HTR-8/SVneo (cell line): ENCODE measurements around the gene TEDC1.

ENCODE experiments used
- DNase-seq: peaks from one replicate; pipeline ENCODE4 v3.0.0; 2011; ENCODE audit warnings: low spot score, mixed read lengths; ENCODE audit not compliant: insufficient read length
- FAIRE-seq: peaks from 2 replicates; lab custom pipeline; 2011; peaks lifted over from hg19 to GRCh38; lab: Jason Lieb, UNC

The TEDC1 gene

DNA sequence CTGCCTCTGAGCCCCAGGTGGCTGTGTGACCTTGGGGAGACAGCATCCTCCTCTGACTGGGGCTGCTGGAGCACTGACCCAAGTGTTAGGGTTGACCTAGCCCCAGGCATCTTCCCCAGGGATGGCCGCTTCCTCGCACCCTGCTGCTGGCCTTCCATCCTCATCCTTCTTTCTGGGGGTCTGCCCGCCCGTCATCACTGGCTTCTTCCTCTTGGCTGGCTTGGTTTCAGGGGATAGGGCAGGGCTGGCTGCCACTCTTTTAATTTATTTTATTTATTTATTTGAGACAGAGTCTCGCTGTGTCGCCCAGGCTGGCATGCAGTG lies 3.5 kb downstream of the TEDC1 start:
- FAIRE-seq (no peak), DNase-seq (no peak)

DNA sequence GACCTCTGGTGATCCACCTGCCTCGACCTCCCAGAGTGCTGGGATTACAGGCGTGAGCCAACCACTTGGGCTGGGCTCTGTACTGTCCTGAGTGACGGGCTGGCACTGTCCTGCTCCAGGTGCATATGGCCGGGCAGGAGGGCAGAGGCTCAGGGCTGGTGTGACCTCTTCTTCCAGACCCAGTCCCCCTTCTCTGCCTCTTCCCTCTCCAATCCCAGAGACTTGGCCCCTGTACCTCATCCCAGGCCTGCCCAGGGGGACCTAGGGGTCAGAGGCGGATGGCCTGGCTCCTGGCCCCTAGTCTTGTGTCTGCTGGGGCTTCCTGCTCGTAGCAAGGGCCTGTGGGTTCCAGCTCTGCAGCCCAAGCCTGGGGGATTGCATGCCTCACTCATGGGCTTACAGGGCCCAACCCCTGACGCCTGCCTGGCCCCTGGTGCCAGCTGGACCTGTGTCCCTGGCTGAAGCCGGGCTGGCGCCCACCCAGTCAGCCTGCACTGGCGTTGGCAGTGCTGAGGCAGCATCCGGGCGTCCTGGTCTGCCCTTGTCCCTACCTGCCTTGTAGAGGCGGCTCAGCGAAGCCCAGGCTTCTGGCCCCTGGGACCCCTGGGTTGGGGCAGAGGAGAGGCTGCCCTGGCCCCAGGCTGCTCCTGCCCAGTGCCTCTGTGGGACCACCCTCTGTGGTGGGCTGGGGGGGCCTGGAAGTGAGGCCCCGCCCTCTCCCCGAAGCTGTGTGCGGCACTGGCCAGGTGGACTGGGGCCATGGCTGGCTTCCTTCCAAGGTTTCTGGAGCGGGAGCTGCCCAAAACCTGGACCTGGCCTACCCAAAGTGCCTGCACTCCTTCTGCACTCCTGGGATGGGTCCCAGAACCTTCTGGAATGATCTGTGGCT lies 4.3 kb downstream of the TEDC1 start:
- FAIRE-seq (no peak), DNase-seq (no peak)

DNA sequence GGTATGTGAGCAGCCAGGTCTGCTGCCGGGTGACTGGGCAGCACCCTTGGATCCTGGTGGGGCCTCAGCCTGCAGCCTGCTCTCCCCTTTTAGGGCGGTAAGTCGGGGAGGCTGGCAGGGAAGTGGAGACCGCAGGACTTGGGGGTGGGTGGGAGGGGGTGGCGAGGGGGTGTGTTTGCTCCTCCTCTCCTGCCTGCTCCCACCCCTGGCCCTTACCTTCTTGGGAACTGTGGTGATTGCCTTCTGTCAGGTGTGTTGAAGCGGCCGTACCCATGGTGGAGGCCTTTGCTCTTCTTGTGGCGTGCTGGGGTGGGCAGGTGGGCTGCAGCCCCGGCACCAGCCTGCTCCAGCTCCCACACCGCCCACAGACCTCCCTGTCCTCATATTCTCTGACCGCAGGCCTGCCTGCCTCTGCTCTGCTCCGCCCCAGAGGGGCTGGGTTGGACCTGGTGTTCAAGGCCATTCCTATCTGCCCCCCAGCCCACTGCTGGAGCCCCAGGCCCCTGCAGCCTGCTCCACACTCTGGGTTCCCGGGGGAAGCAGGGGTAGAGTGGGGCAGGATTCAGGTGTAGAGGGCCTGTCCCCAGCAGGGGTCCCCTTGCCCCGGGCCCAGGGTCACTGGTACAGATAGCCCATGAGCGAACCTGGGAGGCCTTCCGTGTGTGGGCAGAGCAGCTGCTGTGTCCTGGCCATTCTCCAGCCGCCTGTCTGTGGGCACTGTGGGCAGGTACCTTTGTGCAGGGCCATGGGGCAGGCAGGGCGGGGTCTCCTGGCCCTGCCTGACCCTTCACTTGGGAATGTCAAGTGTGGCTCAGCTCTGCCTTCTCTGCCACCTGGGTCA lies 5.2 kb downstream of the TEDC1 start:
- FAIRE-seq (no peak), DNase-seq (no peak)

DNA sequence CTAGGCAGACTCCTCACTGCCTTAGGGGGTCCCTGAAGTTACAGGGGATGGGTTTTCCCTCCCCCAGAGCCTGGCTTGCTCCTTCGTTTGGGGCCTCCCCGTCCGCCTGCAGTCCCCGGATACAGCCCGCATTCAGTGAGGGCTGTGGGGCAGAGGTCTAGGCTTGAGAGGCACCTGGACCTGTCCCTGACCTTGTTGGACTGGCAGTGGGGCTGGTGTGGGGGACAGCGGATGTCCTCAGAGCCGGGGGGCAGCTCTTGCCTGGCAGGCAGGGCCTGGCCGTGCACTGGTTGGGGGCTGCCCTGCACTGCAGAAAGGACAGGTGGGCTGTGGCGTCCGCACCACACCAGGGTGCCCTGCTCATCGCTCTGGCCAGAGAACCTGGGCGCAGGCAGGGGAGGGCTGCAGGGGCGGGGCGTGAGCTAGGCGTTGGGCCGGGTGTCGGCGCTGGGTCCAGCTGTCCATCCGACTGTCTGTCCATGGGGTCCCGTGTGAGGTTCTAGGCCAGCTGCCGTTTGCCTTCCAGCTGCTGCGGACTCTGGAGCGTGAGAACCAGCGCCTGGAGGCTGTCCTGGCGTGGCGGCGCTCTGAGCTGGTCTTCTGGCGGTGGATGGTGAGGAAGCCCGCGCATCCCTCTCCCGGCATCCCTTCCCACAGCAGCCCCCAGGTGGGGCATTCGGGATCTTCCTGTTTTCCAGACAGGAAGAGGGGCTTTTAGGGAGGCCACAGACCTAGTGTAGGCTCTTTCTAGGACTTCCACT lies 6.0 kb downstream of the TEDC1 start:
- FAIRE-seq: no peak
- no peak for DNase-seq

DNA sequence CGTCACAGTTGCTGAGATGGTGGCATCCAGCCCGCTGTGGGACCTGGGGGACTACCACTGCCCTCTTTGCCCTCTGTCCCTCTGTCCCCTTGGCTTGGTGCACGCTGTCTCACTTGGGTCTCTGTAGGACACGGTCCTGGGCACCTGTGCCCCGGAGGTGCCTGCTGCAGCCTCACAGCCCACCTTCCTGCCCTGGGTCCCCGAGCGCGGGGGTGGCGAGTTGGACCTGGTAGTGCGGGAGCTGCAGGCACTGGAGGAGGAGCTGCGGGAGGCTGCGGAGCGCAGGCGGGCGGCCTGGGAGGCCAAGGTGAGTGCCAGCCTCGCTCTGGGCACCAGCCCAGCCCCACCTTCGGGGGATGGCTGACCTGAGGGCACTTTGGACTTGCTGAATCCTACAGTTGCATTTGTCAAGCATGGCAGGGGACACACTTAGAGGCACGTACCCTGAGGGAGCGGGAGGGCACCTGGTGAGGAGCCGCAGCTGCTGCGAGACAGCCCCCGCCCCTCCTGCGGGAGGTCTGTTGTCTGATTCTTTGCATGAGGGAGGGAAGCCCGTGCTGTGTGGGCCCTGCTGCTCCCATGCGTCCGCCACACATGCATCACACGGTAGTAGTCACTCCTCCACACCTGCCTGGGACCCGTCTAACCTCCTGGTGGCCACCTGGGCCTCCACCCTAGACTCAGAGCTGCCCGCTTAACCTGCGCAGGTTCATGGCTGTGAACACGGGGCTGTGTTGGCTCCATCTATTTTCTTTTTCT lies 6.8 kb downstream of the TEDC1 start:
- FAIRE-seq (no peak), DNase-seq (no peak)

DNA sequence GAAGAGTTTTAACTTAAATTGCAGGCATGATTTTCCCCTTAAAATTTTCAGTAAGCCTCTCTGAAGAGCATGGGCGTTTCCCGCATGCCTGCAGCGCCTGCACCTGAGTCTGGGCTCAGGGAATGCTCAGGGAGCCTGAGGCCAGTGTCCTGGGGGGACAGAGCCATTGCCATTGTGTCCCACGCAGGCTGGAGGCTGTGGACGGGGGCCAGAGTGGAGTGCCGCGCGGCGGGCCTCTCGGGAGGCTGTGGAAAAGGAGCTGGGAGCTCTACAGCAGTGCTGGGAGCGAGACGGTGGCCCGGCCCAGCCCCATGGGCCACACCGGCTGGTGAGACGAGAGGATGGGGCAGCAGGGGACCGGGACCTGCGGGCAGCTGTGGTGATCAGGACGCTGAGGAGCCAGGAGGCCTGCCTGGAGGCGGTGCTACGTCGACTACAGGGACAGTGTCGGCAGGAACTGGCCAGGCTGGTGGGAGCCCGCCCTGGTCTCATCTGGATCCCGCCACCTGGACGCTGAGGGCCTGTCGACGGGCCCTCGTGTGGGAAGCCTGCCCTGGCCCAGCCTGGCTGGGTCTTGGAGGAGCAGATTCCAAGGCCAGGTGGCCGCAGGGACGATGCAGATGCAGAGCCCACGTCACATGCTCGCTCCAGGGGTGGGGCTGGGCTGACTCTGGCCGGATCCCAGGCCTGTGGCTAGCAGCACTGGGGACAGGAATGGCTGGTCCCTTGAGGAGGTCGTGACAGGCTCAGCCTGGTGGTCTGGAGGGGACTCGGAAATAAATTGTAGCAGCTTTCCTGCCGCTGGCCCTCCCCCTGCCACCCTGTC lies 7.6 kb downstream of the TEDC1 start:
- FAIRE-seq: no peak
- DNase-seq: no peak

DNA sequence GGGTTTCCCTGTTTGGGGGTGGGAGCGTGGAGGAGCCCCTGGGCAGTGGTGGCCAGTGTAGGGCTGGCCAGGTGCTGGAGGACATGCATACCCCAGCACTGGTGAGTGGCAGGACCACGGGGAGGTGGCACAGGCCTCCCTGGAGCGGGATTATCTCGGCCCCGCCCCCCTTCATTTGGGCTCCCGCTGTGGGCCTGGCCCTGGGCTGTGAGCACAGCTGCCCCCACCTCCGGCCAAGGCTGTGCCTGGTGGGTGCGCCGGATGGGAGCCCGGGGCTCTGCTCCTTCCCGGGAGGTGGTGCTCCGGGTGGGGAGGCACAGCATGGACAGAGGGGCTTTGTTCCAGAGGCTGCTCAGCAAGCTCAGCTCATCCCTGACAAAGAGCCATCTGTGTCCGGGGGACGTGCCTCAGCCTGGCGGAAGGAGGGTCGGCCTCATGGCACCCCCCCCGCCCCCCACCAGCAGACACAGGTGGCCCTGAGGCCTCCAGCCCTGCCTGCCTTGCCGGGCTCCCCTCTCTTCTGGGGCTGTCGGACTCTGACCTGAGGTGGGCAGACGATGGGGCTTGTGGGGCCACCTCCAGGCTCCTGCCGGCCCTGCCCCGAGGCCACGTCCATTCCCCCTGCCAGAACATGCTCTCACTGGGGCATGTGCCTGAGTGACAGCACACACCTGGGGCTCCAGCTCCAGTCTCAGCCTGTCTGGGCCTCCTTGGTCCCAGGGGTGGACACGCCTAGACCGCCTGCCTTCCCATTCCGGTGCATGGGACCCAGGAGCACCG lies 8.4 kb downstream of the TEDC1 start:
- no peak for DNase-seq
- no peak for FAIRE-seq

DNA sequence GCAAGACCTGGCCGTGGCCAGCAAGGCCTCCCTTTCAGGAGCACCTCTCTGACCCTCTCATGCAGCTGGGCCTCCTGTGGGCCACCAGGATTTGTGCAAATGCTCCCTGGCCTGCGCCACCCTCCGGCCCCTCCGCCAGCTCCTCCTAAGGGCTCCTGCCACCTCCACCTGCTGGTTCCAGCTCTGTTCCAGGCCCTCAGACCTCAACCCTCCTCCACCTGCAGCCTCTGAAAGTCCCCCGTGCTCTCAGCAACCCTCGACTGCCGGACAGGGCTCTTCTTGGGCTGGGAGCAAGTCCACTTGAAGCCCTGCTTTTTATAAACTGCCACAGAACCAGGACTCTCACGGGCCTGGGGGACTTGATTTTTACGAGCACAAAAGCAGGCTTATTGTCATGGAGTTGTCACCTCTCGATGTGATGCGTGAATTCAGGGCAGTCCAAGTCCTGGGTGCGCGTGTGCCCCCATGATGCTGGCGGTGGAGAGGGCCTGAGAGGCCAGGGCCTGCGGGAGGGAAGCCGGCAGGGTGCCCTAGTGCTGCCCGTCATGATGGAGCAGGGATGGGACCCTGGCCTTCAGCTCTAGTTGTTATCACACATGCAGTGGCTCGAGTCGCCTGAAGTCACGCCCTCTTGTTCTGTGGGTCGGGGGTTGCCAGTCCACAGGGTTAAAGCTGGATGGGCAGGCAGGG lies 9.1 kb downstream of the TEDC1 start:
- DNase-seq: no peak
- FAIRE-seq: no peak

DNA sequence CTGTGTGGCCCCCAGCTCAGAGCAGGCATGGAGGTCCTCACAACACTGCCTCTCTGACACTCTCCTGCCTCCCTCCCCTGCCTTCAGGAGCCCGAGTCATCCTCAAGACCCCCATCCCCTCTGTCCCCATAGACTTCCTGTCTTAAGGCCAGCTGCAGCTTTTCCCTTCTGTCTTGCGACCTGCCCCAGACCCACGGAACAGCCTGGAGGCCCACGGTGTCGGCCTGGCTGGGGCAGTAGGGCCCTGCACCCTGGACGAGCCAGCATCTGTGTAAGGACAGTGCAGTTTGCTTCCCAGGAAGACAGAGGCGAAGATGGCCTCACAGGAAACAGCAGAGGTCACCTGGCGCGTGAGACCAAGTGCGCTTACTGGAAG lies 9.7 kb downstream of the TEDC1 start:
- no peak for DNase-seq
- FAIRE-seq: no peak

DNA sequence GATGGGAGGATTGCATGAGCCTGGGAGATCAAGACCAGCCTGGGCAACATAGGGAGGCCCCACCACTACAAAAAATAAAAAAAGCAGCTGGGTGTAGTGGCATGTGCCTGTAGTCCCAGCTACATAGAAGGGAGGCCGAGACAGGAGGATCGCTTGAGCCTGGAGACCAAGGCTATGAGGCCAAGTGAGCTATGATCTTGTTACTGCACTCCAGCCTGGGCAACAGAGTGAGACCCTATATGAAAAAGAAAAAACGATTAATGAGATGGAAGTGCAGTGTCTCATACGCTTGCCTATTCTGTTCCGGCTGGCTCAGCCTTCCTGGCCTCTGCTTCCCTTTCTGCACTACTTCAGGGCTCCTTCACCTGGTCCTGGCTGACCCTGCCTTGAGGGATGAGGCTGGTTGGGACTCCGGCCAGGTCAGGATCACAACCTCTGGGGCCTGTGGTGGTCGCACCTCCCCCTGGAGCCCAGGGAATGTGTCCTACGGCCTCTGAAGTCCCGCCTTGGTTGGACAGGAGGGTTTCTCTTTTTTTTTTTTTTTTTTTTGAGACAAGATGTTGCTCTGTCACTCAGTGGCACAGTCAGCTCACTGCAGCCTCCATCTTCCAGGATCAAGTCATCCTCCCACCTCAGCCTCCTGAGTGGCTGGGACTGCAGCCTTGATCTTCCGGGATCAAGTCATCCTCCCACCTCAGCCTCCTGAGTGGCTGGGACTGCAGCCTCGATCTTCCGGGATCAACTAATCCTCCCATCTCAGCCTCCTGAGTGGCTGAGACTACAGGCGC lies 10.7 kb downstream of the TEDC1 start:
- no peak for FAIRE-seq

DNA sequence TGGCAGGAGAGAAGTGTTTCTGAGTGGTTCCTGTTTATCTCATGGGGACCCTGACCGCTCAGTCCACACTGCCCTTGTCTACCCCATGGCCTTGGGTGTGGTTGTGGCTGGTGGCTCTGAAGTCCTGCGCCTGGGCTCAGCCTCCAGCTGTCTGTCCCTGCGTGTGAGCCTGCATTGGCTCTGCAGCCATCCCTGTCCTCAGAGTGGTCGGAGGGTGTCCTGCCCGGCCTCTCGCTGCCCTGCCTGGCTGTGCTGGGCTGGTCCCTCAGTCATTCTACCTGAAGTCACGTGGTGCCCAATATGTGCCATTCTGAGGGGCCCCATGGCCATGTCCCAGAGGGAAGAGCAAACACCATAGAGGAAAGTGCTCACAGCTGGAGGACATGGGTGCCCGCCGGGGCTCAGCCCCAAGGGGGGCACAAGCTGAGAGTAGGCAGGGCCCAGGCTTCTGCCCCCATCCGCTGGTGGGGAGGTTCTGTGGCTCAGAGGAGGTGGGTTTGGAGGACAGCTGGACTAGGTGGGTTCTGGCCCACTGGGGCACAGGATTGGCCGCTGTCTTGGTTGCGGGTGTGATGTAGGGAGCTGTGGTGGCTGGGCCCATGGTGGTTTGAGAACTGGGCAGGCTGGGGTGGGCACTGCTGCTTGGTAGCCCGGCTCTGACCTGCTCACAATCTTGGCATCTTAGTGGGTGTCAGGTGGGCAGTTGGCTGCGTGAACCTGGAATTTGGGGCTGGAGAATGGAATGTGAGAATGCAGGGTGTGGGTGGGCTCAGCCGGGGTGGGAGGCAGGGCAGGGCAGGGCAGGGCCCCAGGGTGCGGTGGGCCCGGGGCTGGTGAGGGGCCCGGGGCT lies 11.6 kb downstream of the TEDC1 start:
- FAIRE-seq: no peak
- DNase-seq: no peak

More for the DNA sequence above, 10.7 kb downstream of the TEDC1 start:
- no peak for DNase-seq

DNA sequence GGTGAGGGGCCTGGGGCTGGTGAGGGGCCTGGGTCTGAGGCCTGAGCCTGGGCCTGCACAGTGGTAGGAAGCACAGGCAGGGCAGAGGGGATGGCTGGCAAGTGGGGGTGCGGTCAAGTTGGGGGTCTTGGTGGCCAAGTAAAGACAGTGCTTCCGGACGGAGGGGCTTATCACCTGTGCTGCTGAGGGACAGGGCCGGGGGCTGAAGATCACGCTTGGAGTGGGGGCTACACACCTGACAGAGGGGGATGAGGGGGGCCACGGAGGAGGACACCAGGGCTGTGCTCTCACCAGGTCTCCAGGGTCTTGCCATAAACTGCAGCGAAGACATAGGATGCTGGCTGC lies 12.2 kb downstream of the TEDC1 start:
- no peak for FAIRE-seq
- DNase-seq: no peak

DNA sequence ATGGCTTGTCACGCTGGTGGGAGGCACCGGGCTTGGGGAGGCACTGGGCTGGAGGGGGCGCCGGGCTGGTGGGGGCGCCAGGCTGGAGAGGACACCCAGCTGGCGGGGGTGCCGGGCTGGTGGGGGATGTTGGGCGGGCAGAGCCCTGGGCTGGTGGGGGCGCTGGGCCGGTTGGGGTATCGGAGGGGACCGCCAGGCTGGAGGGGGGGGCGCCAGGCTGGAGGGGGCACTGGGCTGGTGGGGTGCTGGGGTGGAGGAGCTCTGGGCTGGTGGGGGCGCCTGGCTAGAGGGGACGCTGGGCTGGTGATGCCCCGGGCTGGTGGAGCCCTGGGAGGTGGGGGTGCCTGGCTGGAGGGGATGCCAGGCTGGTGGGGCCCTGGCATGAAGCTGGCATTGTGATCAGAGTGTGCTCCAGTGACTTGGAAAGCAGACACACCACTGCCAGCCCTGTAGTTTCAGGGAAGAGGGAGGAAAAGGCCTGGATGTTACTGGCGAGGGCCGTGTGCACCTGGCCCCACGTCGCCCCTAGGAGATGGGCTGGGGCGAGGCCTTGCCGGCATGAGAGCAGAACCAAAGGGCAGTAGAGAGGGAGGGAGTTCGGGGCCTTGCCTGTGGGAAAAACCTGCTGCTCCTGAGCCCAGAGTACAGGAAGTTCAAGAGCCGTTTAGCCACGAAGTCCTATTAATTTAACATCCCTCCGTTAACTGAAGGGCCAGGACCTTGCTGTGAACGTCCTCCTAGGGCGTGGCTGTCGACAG lies 13.1 kb downstream of the TEDC1 start:
- FAIRE-seq: no peak

DNA sequence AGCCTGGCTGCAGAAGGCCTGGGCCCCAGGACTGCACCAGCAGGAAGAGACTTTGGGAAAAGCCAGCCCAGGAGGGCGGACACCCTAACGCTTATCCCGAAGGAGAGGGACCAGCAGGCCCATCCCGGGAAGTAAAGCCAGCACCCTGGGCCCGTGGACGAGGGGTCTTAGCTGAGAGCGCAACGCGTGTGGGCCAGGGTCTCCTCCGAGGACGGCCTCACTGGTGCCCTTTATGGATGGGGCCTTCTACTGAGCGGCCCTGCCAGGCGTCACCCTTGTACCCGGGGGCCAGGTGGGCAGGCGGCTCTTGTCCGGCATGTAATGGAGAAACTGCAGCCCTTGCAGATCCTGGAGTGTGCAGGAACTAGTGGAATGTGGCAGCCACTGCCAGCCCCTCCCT lies 14.1 kb downstream of the TEDC1 start:
- FAIRE-seq: no peak

More for the DNA sequence above, 13.1 kb downstream of the TEDC1 start:
- DNase-seq: no peak

DNA sequence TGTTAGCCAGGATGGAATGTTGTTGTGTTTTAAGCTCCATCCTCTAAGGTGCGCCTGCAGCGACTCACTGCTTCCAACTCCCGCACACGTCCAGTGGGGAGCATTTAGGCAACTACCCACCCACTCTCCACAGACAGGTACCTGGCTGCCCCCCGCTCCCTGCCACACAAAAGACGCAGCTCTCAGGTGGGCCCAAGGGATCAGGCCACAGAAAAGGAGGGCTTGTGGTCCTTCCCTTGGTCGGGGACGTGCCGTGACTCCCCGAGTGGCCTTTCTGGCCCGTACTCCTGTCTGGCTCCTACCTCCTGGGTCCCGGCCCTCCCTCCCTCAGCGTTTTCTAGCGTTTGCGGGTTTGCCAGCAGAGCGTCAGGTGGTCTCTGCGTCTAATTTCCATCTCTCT lies 16.2 kb downstream of the TEDC1 start:
- DNase-seq (no peak), FAIRE-seq (no peak)

More for the DNA sequence above, 14.1 kb downstream of the TEDC1 start:
- no peak for DNase-seq

DNA sequence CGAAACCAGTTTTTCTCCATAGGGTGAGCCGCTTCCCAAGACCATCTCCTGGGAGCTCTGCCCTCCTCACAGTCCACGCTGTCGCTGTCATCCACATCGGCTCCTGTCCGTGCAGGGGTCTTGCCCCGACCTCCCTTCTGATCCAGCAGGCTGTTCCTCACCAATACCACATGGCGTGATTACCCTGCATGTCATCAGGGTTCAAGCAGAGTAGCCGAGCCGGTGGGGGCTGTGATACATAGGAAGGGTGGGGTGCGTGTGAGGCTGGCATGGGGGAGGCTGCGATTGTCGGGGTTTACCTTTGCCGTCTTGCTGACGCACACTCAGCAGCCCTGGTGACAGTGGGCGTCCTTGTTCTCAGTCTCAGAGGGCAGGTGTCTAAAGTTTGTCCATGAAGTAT lies 17.0 kb downstream of the TEDC1 start:
- DNase-seq: no peak
- FAIRE-seq: no peak
